Skin epidermis (tissue), 12 donors: ENCODE results near the gene LYZ.
A peak's percentile ranks its signal among the peaks of the same experiment; 100 is the strongest.
"Not testable (repeated sequence)": the region's sequence is repeated elsewhere in the genome, so short reads cannot be mapped to it uniquely, and the experiment has no call there.

ENCODE experiments used
- H3K27ac ChIP-seq, 21 experiments: fragments of 200-600 bp; sonication (generic) in 11 of 21; one replicate each; pipeline ENCODE4 v1.5.0; 2020; ENCODE audit warnings: mild to moderate bottlenecking in 3 of 21, inconsistent platforms in 2 of 21, moderate library complexity in 2 of 21
- H3K4me3 ChIP-seq, 7 experiments: fragments of 200-600 bp; sonication (generic) in 2 of 7; one replicate each; pipeline ENCODE4 v1.5.0; 2020; ENCODE audit warnings: inconsistent platforms in 2 of 7, mild to moderate bottlenecking in 2 of 7, moderate library complexity in 1 of 7

Gene LYZ

DNA sequence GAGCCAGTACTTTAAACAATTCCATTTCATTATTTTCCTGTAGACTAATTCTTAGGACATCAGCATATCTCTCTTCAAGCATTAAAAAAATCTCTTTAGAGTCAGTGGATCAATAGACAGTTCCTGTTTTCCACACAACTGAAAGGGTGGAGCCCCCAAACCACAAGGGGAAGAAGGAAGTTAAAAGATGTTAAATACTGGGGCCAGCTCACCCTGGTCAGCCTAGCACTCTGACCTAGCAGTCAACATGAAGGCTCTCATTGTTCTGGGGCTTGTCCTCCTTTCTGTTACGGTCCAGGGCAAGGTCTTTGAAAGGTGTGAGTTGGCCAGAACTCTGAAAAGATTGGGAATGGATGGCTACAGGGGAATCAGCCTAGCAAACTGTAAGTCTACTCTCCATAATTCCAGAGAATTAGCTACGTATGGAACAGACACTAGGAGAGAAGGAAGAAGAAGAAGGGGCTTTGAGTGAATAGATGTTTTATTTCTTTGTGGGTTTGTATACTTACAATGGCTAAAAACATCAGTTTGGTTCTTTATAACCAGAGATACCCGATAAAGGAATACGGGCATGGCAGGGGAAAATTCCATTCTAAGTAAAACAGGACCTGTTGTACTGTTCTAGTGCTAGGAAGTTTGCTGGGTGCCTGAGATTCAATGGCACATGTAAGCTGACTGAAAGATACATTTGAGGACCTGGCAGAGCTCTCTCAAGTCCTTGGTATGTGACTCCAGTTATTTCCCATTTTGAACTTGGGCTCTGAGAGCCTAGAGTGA is at the start of gene LYZ:
LYZ (plus strand) TSS at position 220 of the 777 bp plus-strand sequence; CDS start at position 248, 28 bp downstream.
- Histone ChIP-seq H3K4me3 (peak within 1 kb of the TSS in 5 of 7 experiments; percentile 0 to 19 (median 9)), H3K27ac (peak within 1 kb of the TSS in 4 of 21 experiments; percentile 34 to 44 (median 40))

DNA sequence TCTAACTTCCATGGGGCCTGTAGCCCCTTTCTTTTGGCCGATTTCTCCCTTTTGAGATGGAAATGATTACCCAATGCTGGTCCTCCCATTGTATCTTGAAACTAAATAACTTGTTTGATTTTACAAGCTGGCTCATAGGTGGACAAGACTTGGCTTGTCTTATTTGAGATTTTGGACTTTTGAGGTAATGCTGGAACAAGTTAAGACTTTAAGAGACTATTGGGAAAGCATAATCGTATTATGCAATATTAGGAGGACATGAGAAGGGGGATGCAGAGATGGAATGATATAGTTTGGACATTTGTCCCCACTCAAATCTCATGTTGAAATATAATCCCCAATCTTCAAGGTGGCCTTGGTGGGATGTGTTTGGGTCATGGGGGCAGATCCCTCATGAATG is 49.2 kb upstream of the LYZ start:
- Histone ChIP-seq H3K27ac (no peak overlapping the region), H3K4me3 (no peak overlapping the region)

DNA sequence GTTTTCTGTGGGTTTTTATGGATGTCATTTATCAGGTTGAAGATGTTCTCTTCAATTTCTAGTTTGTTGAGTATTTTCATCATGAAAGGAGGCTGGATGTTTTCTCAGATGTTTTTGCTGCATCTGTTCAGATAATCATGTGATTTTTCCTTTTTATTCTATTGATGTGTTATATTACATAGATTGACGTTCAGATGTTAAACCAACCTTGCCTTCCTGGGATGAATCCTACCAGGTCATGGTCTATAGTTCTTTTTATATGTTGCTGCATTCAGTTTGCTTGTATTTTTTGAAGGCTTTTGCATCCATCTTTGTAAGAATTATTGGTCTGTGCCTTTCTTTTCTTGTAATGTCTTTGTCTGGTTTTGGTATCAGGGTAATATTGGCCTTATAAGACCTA is 43.9 kb upstream of the LYZ start:
- no peak overlapping the region for H3K27ac ChIP-seq
- no peak overlapping the region for H3K4me3 ChIP-seq

- Histone ChIP-seq H3K4me3 (no peak overlapping the region), H3K27ac (no peak overlapping the region)
Observed at GRCh38 chr12:69309461-69309860, 38.7 kb upstream of the LYZ start.

- Histone ChIP-seq H3K4me3 (no peak overlapping the region), H3K27ac (no peak overlapping the region)
Observed at GRCh38 chr12:69313209-69313608, 35.0 kb upstream of the LYZ start.

GRCh38 chr12:69316784-69317183 is 31.4 kb upstream of the LYZ start:
- H3K4me3 ChIP-seq = not testable (repeated sequence)

GRCh38 chr12:69317233-69317632 is 30.9 kb upstream of the LYZ start:
- not testable (repeated sequence) for H3K4me3 ChIP-seq, H3K27ac ChIP-seq

More at GRCh38 chr12:69316784-69317183, 31.4 kb upstream of the LYZ start:
- not testable (repeated sequence) for H3K27ac ChIP-seq

DNA sequence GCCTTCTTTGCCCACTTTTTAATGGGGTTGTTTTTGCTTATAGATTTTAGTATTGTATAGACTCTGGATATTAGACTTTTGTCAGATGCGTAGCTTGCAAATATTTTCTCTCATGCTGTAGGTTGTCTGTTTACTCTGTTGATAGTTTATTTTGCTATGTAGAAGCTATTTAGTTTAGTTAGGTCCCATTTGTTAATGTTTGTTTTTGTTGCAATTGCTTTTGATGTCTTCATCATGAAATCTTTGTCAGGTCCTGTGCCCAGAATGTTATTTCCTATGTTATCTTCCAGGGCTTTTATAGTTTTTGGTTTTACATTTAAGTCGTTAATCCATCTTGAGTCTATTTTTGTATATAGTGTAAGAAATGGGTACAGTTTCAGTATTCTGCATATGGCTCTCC is 30.0 kb upstream of the LYZ start:
- H3K27ac ChIP-seq = no peak overlapping the region
- no peak overlapping the region for H3K4me3 ChIP-seq

GRCh38 chr12:69321351-69321750 is 26.8 kb upstream of the LYZ start:
- H3K27ac ChIP-seq = no peak overlapping the region
- H3K4me3 ChIP-seq = no peak overlapping the region

GRCh38 chr12:69324797-69325466 is 23.2 kb upstream of the LYZ start:
- Histone ChIP-seq H3K27ac (peak overlapping the region in 3 of 21 experiments; percentile 5 to 35 (median 32)), H3K4me3 (no peak overlapping the region)

DNA sequence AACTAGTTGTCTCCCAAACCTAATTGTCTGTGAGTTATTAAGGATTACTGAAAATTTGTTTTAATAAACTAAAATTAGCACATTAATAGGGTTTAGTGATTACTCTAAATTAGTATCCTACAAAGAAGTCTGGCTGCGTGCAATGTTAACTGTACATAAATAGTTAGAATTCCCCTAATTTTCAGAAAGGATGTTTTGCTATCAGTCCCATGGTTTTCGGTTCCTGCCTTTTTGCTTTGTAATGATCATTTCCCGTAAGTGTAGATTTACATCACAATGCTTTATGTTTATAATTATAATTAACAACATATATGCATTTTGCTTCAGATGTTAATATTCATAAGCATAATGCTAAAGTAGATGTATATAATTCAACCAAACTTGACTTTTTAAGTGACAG is 19.8 kb upstream of the LYZ start:
- peak overlapping the region in 5 of 21 experiments; percentile 6 to 86 (median 83) for H3K27ac ChIP-seq
- H3K4me3 ChIP-seq = no peak overlapping the region

DNA sequence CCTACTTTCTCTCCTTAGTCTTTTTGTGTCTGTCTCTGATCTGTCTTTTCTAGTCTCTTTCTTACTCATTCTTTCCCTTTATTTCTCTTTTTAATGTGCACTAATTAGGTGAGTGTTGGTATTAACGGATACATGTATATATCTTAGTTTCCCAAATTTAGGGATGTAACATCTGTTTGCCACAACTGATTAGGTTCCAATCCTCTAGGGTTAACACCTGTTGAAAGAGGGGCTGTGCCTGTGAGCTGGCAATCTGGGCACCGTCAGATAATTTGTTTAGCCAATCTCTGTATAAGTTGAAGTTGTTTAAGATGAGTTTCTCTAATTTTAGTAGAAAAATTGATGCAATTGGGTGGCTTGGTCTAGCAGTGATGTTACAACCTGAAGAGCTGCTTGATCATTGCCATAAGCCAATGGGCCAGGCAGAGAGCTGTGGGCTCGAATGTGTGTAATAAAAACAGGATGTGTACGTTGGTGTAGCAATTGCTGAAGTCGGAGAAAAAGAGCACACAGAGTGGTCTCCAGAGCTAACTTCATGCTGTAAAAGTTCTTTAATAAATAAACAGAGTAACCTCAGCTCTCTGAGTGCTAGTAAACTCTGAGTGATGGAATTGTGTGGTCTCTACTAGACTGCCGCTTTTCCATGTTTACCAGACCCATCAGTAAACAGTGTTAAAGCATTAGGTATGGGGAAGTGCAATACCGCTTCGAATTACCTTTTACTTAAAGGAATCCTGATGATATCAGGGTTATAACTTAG is 18.3 kb upstream of the LYZ start:
- peak overlapping the region in 12 of 21 experiments; percentile 33 to 88 (median 78) for H3K27ac ChIP-seq
- peak overlapping the region in 2 of 7 experiments; percentile 25 to 43 for H3K4me3 ChIP-seq

DNA sequence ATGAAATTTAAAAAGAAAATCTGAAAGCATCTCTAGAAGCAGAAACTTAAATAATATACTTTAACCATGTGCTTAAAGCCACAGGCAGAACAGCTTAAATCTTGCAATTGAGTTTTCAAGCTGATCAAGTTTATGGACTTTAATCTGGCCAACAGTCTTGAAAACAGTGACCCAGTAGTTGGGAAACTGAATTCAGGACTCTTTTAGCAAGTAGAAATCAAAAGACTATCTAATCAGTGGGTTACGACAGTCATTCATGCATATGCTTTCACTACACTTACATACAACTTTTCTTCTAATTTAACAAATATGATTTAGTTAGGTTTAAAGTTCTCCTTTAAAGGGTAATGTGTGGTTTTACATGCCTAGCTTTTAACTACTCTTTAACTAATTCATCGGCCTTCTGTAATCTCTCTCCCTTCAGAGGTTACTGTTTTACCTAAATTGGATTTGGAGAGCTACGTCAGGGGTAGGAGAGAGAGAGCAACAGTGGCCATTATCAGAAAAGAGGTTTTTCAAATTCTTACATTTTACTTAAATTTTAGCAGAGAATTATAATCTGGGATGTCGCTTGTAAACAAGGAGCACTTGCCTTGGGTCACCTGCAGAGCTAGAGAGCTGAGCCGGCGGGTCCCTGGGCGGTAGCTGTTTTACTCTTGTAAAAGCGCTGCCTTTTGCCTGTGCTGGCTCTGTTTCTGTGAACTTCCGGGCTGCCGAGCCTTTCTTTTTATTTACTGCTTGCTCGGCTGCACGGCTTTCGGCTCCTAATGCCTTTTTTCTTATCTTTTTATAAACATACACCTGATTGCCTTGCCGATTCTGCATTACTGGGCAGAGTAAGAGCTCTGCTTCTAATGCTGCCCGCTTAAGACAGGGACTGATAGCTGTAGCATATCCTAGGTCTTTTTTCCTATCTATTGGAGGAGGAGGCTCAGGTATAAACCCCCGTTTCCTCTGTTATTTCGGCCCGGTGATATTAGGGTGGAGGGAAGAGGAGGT is 17.4 kb upstream of the LYZ start:
- peak overlapping the region; percentile 5 to 43 (median 25) for H3K4me3 ChIP-seq
- peak overlapping the region in 19 of 21 experiments; percentile 2 to 88 (median 69) for H3K27ac ChIP-seq

GRCh38 chr12:69331519-69331908 is 16.7 kb upstream of the LYZ start:
- Histone ChIP-seq H3K4me3 (peak overlapping the region; percentile 5 to 43 (median 25)), H3K27ac (peak overlapping the region in 19 of 21 experiments; percentile 2 to 88 (median 69))

DNA sequence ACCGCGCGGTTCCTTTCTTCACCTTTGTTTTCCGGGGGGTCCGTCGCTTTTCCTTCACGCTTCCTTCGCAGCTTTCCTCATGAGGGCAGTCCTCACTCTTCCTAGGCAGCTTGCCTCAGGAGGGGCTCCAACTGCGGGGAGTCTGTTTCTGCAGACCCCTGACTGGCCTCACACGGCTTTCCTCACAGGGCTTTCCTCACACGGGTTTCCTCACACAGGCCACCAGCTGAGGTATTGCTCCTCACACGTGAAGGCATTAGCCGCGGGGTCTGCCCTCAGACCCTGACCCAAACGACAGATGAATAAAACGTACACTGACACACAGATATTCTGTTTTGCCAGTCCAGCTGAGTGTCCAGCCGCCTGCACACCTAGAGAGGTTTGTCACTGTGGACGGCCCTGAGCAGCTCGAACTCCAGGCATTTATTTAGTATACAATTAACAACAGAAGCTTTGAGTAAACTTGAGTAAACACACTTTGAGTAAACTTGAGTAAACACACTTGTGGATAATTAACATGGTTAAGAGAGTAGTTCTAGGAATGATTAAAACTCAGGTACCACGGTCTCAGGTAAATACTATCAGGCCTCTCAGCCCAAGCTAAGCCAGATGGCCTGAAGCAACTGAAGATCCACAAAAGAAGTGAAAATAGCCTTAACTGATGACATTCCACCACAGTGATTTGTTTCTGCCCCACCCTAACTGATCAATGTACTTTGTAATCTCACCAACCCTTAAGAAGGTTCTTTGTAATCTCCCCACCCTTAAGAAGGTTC is 16.1 kb upstream of the LYZ start:
- no peak overlapping the region for H3K4me3 ChIP-seq
- H3K27ac ChIP-seq = peak overlapping the region in 4 of 21 experiments; percentile 83 to 88 (median 86)

GRCh38 chr12:69332815-69333358 is 15.3 kb upstream of the LYZ start:
- peak overlapping the region in 1 of 21 experiments; percentile 86 for H3K27ac ChIP-seq
- no peak overlapping the region for H3K4me3 ChIP-seq

- Histone ChIP-seq H3K4me3 (no peak overlapping the region), H3K27ac (no peak overlapping the region)
Observed at GRCh38 chr12:69334158-69334557, 14.0 kb upstream of the LYZ start.
